Tibial nerve (tissue), 4 donors: ENCODE measurements around the gene NFIB. TPM values are rescaled to one million over a fixed set of nuclear protein-coding genes. Genes with fewer than 3 reads are reported as not detected.
A peak's percentile ranks its signal among the peaks of the same experiment; 100 is the strongest.

Experiments used
- DNase-seq, 2 donors: peaks; one replicate each; pipeline ENCODE4 v3.0.0-alpha.2; 2019; ENCODE audit warnings: low spot score in 2 of 2
- H3K27ac ChIP-seq, 4 donors: fragments of 200-600 bp; sonication (generic) in 3 of 4; one replicate each; pipeline ENCODE4 v1.5.1; 2017 to 2019; ENCODE audit warnings: mild to moderate bottlenecking in 1 of 4
- H3K27me3 ChIP-seq, 2 donors: fragments of 200-600 bp; sonication (generic) in 1 of 2; one replicate each; pipeline versions ENCODE4 v1.5.1 to v1.6.0; 2017 to 2019
- H3K36me3 ChIP-seq, 3 donors: fragments of 200-600 bp; sonication (generic); one replicate each; pipeline ENCODE4 v1.5.1; 2018 to 2019
- H3K4me1 ChIP-seq, 4 donors: fragments of 200-600 bp; sonication (generic) in 3 of 4; one replicate each; pipeline ENCODE4 v1.5.1; 2017 to 2019
- H3K4me3 ChIP-seq, 4 donors: fragments of 200-600 bp; sonication (generic) in 3 of 4; one replicate each; pipeline ENCODE4 v1.5.1; 2017 to 2019; ENCODE audit warnings: mild to moderate bottlenecking in 1 of 4, moderate library complexity in 1 of 4
- H3K9me3 ChIP-seq, 4 donors: fragments of 200-600 bp; sonication (generic) in 3 of 4; one replicate each; pipeline ENCODE4 v1.5.1; 2017 to 2019
- CTCF ChIP-seq, 5 experiments: fragments of 200-600 bp in 3 of 5; fragments of 450-650 bp in 2 of 5; sonication (generic) in 3 of 5; IDR thresholded peaks; one replicate each; pipeline ENCODE4 v1.5.1; 2016 to 2019; ENCODE audit warnings: antibody characterized with exemption in 5 of 5, mild to moderate bottlenecking in 3 of 5, moderate library complexity in 2 of 5
- EP300 ChIP-seq, 2 donors: sonication (generic); formaldehyde crosslinking; IDR thresholded peaks; one replicate each; pipeline ENCODE4 v1.6.1; 2017; ENCODE audit warnings: antibody characterized with exemption in 2 of 2, mild to moderate bottlenecking in 1 of 2
- POLR2A ChIP-seq, 2 donors: fragments of 450-650 bp; IDR thresholded peaks; one replicate each; pipeline ENCODE4 v1.6.1; 2017; ENCODE audit warnings: antibody characterized with exemption in 2 of 2, mild to moderate bottlenecking in 2 of 2, moderate library complexity in 2 of 2
- WGBS, 2 donors: methylation state at CpG; one replicate each; pipeline ENCODE4 v1.1.5; 2018; 5-methylcytosine and 5-hydroxymethylcytosine counted together
- total RNA-seq, 4 donors: library from RNA; depleted of rRNA; stranded (reverse); fragments of >200 nt; gene quantifications; one replicate each; pipeline ENCODE4 v1.1.0, GENCODE V29; 2016

Gene NFIB
- total RNA-seq, 4 donors from 2014 or later, result 52.1 to 125 (median 78.1) TPM

DNA sequence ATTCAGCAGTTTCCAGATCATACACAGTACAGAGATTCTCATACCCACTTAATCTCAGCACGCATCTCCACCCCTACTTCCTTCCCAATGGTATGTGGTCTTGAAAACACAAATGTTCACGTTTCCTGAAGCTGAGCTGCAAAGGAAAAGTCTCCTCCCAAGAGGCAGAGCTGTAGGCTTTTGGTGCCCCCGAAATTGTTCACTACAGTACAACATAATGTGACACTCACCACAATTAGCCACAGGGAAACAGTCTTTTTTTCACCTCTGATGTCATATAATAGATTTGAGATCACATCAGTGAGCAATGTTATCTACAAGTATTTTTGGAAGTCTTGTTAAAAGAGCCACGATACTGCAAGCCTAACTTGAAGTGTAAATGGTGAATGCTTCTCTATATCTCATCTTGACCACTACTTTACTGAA lies 40.2 kb downstream of the NFIB start:
- Histone ChIP-seq H3K4me3 (no peak overlapping the region), H3K36me3 (no peaks in the 10 kb centered on the region), H3K4me1 (peaks cover 0 to 93% (median 21%) of the 10 kb centered on the region in 4 donors), H3K27ac (peak overlapping the region in 2 of 4 donors; percentile 11 to 53), H3K9me3 (no peaks in the 10 kb centered on the region), H3K27me3 (no peaks in the 10 kb centered on the region)
- no peak for TF ChIP-seq CTCF (IDR thresholded peaks at IDR 0.05)
- no peak for TF ChIP-seq EP300 (IDR thresholded peaks at IDR 0.05)
- TF ChIP-seq POLR2A (IDR thresholded peaks at IDR 0.05), result no peak
- WGBS, 2 donors, result 12 to 19% methylated on average over 4 of the region's 4 CpGs
- DNase-seq, result no peak

GRCh38 chr9:14272927-14273528 lies 40.9 kb downstream of the NFIB start:
- WGBS, 2 donors, result 35 to 38% methylated on average over 7 of the region's 7 CpGs
- H3K36me3 ChIP-seq, result no peaks in the 10 kb centered on the region
- TF ChIP-seq CTCF (IDR thresholded peaks at IDR 0.05) (no peak), EP300 (IDR thresholded peaks at IDR 0.05) (no peak)
- no peak overlapping the region for H3K4me3 ChIP-seq
- no peaks in the 10 kb centered on the region for H3K9me3 ChIP-seq
- H3K27me3 ChIP-seq, result no peaks in the 10 kb centered on the region
- H3K27ac ChIP-seq, result peak overlapping the region in 2 of 4 donors; percentile 26 to 53
- peaks cover 0 to 87% (median 17%) of the 10 kb centered on the region in 4 donors for H3K4me1 ChIP-seq
- DNase-seq, result no peak

DNA sequence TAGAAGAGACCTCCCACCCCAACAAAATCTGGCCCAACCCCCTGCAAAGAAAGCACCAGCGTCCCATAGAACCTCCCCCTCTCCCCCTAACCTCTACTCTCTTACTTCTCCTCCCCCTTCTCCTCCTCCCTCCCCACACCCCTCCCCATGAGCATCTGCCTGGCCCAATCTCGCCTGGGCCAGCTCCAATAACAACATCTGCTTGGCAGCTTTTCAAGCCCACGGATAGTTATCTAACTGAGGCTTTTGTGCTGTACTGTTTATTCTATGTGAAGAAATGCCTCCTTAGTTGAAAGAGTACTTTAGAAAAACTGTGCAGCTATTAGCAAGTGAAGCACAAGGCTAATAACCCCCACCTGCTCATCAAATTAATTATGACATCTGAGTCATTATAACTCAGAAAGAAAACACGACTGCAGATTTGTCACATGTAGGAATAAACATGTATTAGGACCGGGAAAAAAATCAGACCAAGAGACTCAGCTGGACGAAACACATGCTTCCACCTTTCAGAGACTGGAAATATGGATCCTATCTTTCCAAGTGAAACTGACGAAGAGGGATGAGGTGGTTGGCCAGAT lies 42.8 kb downstream of the NFIB start:
- TF ChIP-seq EP300 (IDR thresholded peaks at IDR 0.05) (no peak), CTCF (IDR thresholded peaks at IDR 0.05) (no peak), POLR2A (IDR thresholded peaks at IDR 0.05) (no peak)
- WGBS, 2 donors, result 26 to 28% methylated on average over 7 of the region's 7 CpGs
- Histone ChIP-seq H3K27me3 (no peaks in the 10 kb centered on the region), H3K36me3 (no peaks in the 10 kb centered on the region), H3K9me3 (no peaks in the 10 kb centered on the region), H3K4me1 (peaks cover 0 to 68% (median 17%) of the 10 kb centered on the region in 4 donors), H3K27ac (peak overlapping the region in 2 of 4 donors; percentile 22 to 39), H3K4me3 (no peak overlapping the region)
- peak; percentile 57 to 78 for DNase-seq

- Histone ChIP-seq H3K27ac (peak overlapping the region in 2 of 4 donors; percentile 22 to 39), H3K4me1 (peaks cover 0 to 62% (median 17%) of the 10 kb centered on the region in 4 donors), H3K9me3 (no peaks in the 10 kb centered on the region), H3K36me3 (no peaks in the 10 kb centered on the region), H3K27me3 (no peaks in the 10 kb centered on the region), H3K4me3 (no peak overlapping the region)
- 46 to 59% methylated on average over 4 of the region's 4 CpGs for WGBS, 2 donors
- TF ChIP-seq CTCF (IDR thresholded peaks at IDR 0.05) (no peak), POLR2A (IDR thresholded peaks at IDR 0.05) (no peak), EP300 (IDR thresholded peaks at IDR 0.05) (no peak)
- DNase-seq, result no peak
Observed at GRCh38 chr9:14270358-14271092, 43.4 kb downstream of the NFIB start.

DNA sequence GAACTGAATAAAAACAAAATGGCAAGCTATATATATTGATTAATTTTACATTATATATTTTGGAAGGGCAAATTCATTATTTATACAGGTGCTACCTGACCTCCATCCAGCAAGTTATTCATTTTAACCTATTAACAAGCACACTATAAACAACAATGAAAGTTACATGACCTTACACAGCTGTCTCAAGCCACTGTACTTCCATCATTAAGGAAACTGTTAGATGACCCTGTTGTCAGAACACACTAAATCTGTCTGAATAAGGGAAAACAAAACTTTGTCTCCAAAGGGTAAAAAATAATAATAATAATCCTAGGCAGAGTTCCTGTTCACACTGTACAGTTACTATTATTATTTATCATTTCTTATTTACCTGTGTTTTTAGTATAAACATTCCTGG lies 44.0 kb downstream of the NFIB start:
- H3K4me1 ChIP-seq, result peaks cover 0 to 56% (median 17%) of the 10 kb centered on the region in 4 donors
- H3K27ac ChIP-seq, result no peak overlapping the region
- TF ChIP-seq POLR2A (IDR thresholded peaks at IDR 0.05) (no peak), CTCF (IDR thresholded peaks at IDR 0.05) (no peak), EP300 (IDR thresholded peaks at IDR 0.05) (no peak)
- H3K4me3 ChIP-seq, result no peak overlapping the region
- no peaks in the 10 kb centered on the region for H3K36me3 ChIP-seq
- H3K9me3 ChIP-seq, result no peaks in the 10 kb centered on the region
- no peaks in the 10 kb centered on the region for H3K27me3 ChIP-seq
- DNase-seq, result no peak
